ENCODE results near the gene TIMM10B. TPM values are rescaled to one million over a fixed set of nuclear protein-coding genes. Genes with fewer than 3 reads are reported as not detected.

The TIMM10B gene
- polyA plus RNA-seq, 1 donor from 2014 or later = 24.9 TPM

GRCh38 chr11:6433998-6434660 lies 47.2 kb upstream of the TIMM10B start:
- no peaks in the 10 kb centered on the region for H3K79me2 ChIP-seq (replicated peaks; ENCODE audit: insufficient read depth, low read length)
- H3K4me2 ChIP-seq (ENCODE audit: low read length) = no peak overlapping the region
- H3K9me2 ChIP-seq (ENCODE audit: insufficient read depth, low read length) = no peaks in the 10 kb centered on the region
- no peaks in the 10 kb centered on the region for H3F3A ChIP-seq (ENCODE audit: insufficient read depth, low read length, poor library complexity, severe bottlenecking)
- no peak for TF ChIP-seq MXI1 (conservative IDR thresholded peaks at IDR 0.05; ENCODE audit: poor library complexity, severe bottlenecking)
- H2AFZ ChIP-seq (ENCODE audit: low read depth, low read length) = no peak overlapping the region
- no peaks in the 10 kb centered on the region for H3K9me3 ChIP-seq (ENCODE audit: low read length)
- no peaks in the 10 kb centered on the region for H3K27me3 ChIP-seq (ENCODE audit: insufficient read depth, low read depth, low read length)
- no peaks in the 10 kb centered on the region for H4K20me1 ChIP-seq (ENCODE audit: insufficient read depth)
- no peak overlapping the region for H3K27ac ChIP-seq (ENCODE audit: low read length)
- no peak overlapping the region for H3K4me3 ChIP-seq (ENCODE audit: low read length)
- H3K9ac ChIP-seq (ENCODE audit: low read length) = no peak overlapping the region
- no peaks in the 10 kb centered on the region for H3K36me3 ChIP-seq (ENCODE audit: insufficient read depth, low read length)

- Histone ChIP-seq H3K36me3 (ENCODE audit: insufficient read depth, low read length) (no peaks in the 10 kb centered on the region), H3K9ac (ENCODE audit: low read length) (no peak overlapping the region), H3K4me3 (ENCODE audit: low read length) (no peak overlapping the region), H3K9me3 (ENCODE audit: low read length) (no peaks in the 10 kb centered on the region), H2AFZ (ENCODE audit: low read depth, low read length) (no peak overlapping the region), H3F3A (ENCODE audit: insufficient read depth, low read length, poor library complexity, severe bottlenecking) (no peaks in the 10 kb centered on the region), H3K27me3 (ENCODE audit: insufficient read depth, low read depth, low read length) (no peaks in the 10 kb centered on the region), H3K79me2 (replicated peaks; ENCODE audit: insufficient read depth, low read length) (no peaks in the 10 kb centered on the region), H3K9me2 (ENCODE audit: insufficient read depth, low read length) (no peaks in the 10 kb centered on the region), H3K27ac (ENCODE audit: low read length) (no peak overlapping the region), H3K4me2 (ENCODE audit: low read length) (no peak overlapping the region), H4K20me1 (ENCODE audit: insufficient read depth) (no peaks in the 10 kb centered on the region)
- no peak for TF ChIP-seq CTCF (IDR thresholded peaks at IDR 0.05; ENCODE audit: poor library complexity, severe bottlenecking)
- TF ChIP-seq EP300 (conservative IDR thresholded peaks at IDR 0.05; ENCODE audit: poor library complexity, severe bottlenecking) = no peak
- no peak for TF ChIP-seq POLR2AphosphoS5 (IDR thresholded peaks at IDR 0.05)
These were observed 43.9 kb upstream of the TIMM10B start for GRCh38 chr11:6437423-6437822.

GRCh38 chr11:6437993-6438392 lies 43.3 kb upstream of the TIMM10B start:
- Histone ChIP-seq H3K79me2 (replicated peaks; ENCODE audit: insufficient read depth, low read length) (no peaks in the 10 kb centered on the region), H3K4me2 (ENCODE audit: low read length) (no peak overlapping the region), H3F3A (ENCODE audit: insufficient read depth, low read length, poor library complexity, severe bottlenecking) (no peaks in the 10 kb centered on the region), H3K27me3 (ENCODE audit: insufficient read depth, low read depth, low read length) (no peaks in the 10 kb centered on the region), H3K27ac (ENCODE audit: low read length) (no peak overlapping the region), H3K9me3 (ENCODE audit: low read length) (no peaks in the 10 kb centered on the region), H3K9ac (ENCODE audit: low read length) (no peak overlapping the region), H4K20me1 (ENCODE audit: insufficient read depth) (no peaks in the 10 kb centered on the region), H3K9me2 (ENCODE audit: insufficient read depth, low read length) (no peaks in the 10 kb centered on the region), H3K36me3 (ENCODE audit: insufficient read depth, low read length) (no peaks in the 10 kb centered on the region), H2AFZ (ENCODE audit: low read depth, low read length) (no peak overlapping the region), H3K4me3 (ENCODE audit: low read length) (no peak overlapping the region)
- TF ChIP-seq TAF1 (IDR thresholded peaks at IDR 0.05; ENCODE audit: low read depth) (no peak), EZH2 (IDR thresholded peaks at IDR 0.05; ENCODE audit: borderline replicate concordance, insufficient read depth, low read length, poor library complexity, severe bottlenecking) (no peak), RAD21 (conservative IDR thresholded peaks at IDR 0.05) (no peak), MXI1 (conservative IDR thresholded peaks at IDR 0.05; ENCODE audit: poor library complexity, severe bottlenecking) (no peak), EP300 (conservative IDR thresholded peaks at IDR 0.05; ENCODE audit: poor library complexity, severe bottlenecking) (no peak), CTCF (IDR thresholded peaks at IDR 0.05; ENCODE audit: poor library complexity, severe bottlenecking) (no peak), REST (IDR thresholded peaks at IDR 0.05; ENCODE audit: borderline replicate concordance) (no peak), SMC3 (conservative IDR thresholded peaks at IDR 0.05; ENCODE audit: poor library complexity) (no peak), POLR2AphosphoS5 (IDR thresholded peaks at IDR 0.05) (no peak)

Measured in neural cell (in vitro differentiated cells).